Spinal cord (tissue), 10 donors: ENCODE results near the gene ACACA. TPM values are rescaled to one million over a fixed set of nuclear protein-coding genes. Genes with fewer than 3 reads are reported as not detected.
A peak's percentile ranks its signal among the peaks of the same experiment; 100 is the strongest.

Experiments used
- DNase-seq, 6 donors: peaks; one replicate each; pipeline versions ENCODE4 v3.0.0 to v3.0.0-alpha.2; 2013 to 2015; ENCODE audit warnings: low spot score in 6 of 6, low read depth in 4 of 6
- H3K27ac ChIP-seq: one replicate; pipeline ENCODE4 v1.5.1; 2013; ENCODE audit warnings: low read depth, low read length, control low read depth
- H3K27me3 ChIP-seq: one replicate; pipeline ENCODE4 v1.6.1; 2013; ENCODE audit warnings: low read length; ENCODE audit not compliant: control insufficient read depth, insufficient read depth
- H3K36me3 ChIP-seq: one replicate; pipeline ENCODE4 v1.6.1; 2013; ENCODE audit warnings: low read length; ENCODE audit not compliant: control insufficient read depth, insufficient read depth
- H3K4me1 ChIP-seq: one replicate; pipeline ENCODE4 v1.6.1; 2013; ENCODE audit warnings: low read length; ENCODE audit not compliant: control insufficient read depth, insufficient read depth
- H3K4me3 ChIP-seq: one replicate; pipeline ENCODE4 v1.5.1; 2013; ENCODE audit warnings: low read depth, low read length, control low read depth
- H3K9me3 ChIP-seq: one replicate; pipeline ENCODE4 v1.6.1; 2013; ENCODE audit warnings: low read length; ENCODE audit not compliant: control insufficient read depth, insufficient read depth
- WGBS: methylation state at CpG from one replicate; pipeline ENCODE4 v1.1.5; 2013; ENCODE audit warnings: missing lambda C conversion rate; ENCODE audit not compliant: insufficient coverage; 5-methylcytosine and 5-hydroxymethylcytosine counted together
- polyA plus RNA-seq, 2 donors: library from polyadenylated mRNA; unstranded; fragments of 120-200 nt; gene quantifications; one replicate each; pipeline ENCODE4 v1.2.1, GENCODE V29; 2013; ENCODE audit not compliant: insufficient read length in 2 of 2
- total RNA-seq, 2 donors: library from RNA; depleted of rRNA in 1 of 2; stranded (reverse); fragments of 120-200 nt in 1 of 2; fragments of >200 nt in 1 of 2; gene quantifications; one replicate each; pipeline versions ENCODE4 v1.2.3 to v1.2.4, GENCODE V29; 2013 to 2014
- donor health status: healthy.

Gene ACACA
- total and polyA plus RNA-seq, 4 donors, result 62.3 to 94.4 (median 80.5) TPM

- H3K4me3 ChIP-seq, result no peak overlapping the region
- DNase-seq, result peak in 2 of 6 donors; percentile 76 to 84
- H3K27ac ChIP-seq, result peak overlapping the region; percentile 29
- 44% methylated on average over 4 of the region's 7 CpGs for WGBS
- peaks cover 10% of the 10 kb centered on the region for H3K36me3 ChIP-seq
- peaks cover 8% of the 10 kb centered on the region for H3K4me1 ChIP-seq
- no peaks in the 10 kb centered on the region for H3K9me3 ChIP-seq
- H3K27me3 ChIP-seq, result no peaks in the 10 kb centered on the region
Observed at GRCh38 chr17:37107406-37108083, 299.1 kb downstream of the ACACA start.

DNA sequence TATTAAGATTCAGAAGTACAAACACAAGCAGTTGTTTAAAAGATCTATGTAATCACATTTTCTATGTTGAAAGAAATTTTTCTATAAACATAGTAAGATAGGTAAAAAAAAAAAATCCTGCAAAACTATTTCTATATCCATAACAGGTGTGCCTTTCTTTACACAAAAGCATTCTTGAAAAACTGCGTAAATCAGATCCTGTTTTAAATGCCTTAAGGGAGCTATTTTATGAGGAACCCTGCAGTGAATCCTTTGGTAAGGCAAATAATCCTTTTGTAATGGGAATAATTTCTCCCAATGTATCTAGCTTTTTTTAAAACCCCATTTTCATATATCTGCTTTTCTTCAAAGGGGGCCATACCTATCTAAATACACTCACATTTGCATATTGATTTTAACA is 300.6 kb downstream of the ACACA start:
- no peaks in the 10 kb centered on the region for H3K27me3 ChIP-seq
- H3K36me3 ChIP-seq, result peaks cover 17% of the 10 kb centered on the region
- no peak overlapping the region for H3K4me3 ChIP-seq
- peak in 1 of 6 donors; percentile 77 for DNase-seq
- no peak overlapping the region for H3K27ac ChIP-seq
- H3K9me3 ChIP-seq, result no peaks in the 10 kb centered on the region
- peaks cover 8% of the 10 kb centered on the region for H3K4me1 ChIP-seq
- WGBS, result no CpG with 5 or more reads among the region's 1 CpG

- no peak for DNase-seq
- WGBS, result no CpG with 5 or more reads among the region's 4 CpGs
- H3K4me1 ChIP-seq, result peaks cover 8% of the 10 kb centered on the region
Observed at GRCh38 chr17:37103231-37103630, 303.4 kb downstream of the ACACA start.

GRCh38 chr17:37101306-37101705 is 305.3 kb downstream of the ACACA start:
- no CpG with 5 or more reads among the region's 2 CpGs for WGBS
- no peaks in the 10 kb centered on the region for H3K4me1 ChIP-seq
- no peak overlapping the region for H3K27ac ChIP-seq
- H3K36me3 ChIP-seq, result peaks cover 40% of the 10 kb centered on the region
- no peaks in the 10 kb centered on the region for H3K27me3 ChIP-seq
- no peak for DNase-seq
- no peaks in the 10 kb centered on the region for H3K9me3 ChIP-seq
- H3K4me3 ChIP-seq, result no peak overlapping the region

More at GRCh38 chr17:37103231-37103630, 303.4 kb downstream of the ACACA start:
- Histone ChIP-seq H3K36me3 (peaks cover 23% of the 10 kb centered on the region), H3K9me3 (no peaks in the 10 kb centered on the region), H3K27ac (no peak overlapping the region), H3K4me3 (no peak overlapping the region), H3K27me3 (no peaks in the 10 kb centered on the region)

DNA sequence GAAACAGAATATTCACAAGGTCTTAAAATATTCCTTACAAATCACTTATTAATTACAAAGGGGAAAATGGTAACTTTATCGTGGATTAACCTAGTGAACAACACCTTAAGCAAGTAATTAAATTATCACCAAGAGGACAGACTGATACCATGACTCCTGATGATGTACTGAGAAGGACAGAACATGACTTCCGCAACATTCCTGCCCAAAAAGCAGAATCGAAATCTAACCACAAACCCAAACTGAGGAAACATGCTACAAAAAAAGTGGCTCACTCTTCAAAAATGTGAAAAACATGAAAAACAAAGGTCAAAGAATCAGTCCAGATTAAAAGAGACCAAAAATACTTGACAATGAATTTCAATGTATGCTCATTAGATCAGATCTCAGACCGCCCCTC is 306.4 kb downstream of the ACACA start:
- peaks cover 50% of the 10 kb centered on the region for H3K36me3 ChIP-seq
- no CpG with 5 or more reads among the region's 4 CpGs for whole genome bisulfite sequencing

DNA sequence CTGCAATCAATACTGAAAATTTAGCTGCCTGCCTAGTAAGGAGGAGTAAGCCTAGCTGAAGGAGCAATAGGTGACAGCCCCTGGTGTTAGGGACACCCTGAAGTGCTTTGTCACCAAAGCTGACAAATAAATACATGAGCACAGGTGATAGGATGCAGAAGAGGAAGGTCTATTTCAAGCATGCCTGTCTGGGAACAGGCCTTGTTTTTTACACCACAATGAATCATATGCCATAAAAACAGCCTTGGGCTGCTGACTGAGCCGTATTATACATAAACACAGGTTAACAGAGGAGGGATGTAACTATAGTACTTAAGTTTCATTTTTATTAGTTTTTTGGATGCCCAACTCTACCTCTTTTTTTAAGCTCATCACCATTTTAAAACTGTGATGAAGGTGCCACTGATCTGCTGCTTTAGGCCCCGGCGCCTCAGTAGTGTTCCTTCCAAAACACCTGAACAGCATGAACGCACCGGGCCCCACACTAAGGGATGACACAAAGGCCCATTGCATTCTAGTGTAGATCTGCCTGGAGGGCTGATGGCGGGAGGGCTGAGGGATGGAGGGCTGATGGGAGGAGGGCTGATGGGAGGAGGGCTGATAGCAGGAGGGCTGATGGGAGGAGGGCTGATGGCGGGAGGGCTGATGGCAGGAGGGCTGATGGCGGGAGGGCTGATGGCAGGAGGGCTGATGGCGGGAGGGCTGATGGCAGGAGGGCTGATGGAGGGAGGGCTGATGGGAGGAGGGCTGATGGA is 307.5 kb downstream of the ACACA start:
- Histone ChIP-seq H3K36me3 (peaks cover 47% of the 10 kb centered on the region), H3K27ac (no peak overlapping the region), H3K4me1 (peaks cover 15% of the 10 kb centered on the region), H3K27me3 (no peaks in the 10 kb centered on the region), H3K9me3 (no peaks in the 10 kb centered on the region), H3K4me3 (no peak overlapping the region)
- no peak for DNase-seq
- WGBS, result 98% methylated on average over 3 of the region's 9 CpGs

More for the DNA sequence above, 306.4 kb downstream of the ACACA start:
- peaks cover 6% of the 10 kb centered on the region for H3K4me1 ChIP-seq
- H3K4me3 ChIP-seq, result no peak overlapping the region
- no peaks in the 10 kb centered on the region for H3K9me3 ChIP-seq
- no peak for DNase-seq
- H3K27ac ChIP-seq, result no peak overlapping the region
- no peaks in the 10 kb centered on the region for H3K27me3 ChIP-seq

DNA sequence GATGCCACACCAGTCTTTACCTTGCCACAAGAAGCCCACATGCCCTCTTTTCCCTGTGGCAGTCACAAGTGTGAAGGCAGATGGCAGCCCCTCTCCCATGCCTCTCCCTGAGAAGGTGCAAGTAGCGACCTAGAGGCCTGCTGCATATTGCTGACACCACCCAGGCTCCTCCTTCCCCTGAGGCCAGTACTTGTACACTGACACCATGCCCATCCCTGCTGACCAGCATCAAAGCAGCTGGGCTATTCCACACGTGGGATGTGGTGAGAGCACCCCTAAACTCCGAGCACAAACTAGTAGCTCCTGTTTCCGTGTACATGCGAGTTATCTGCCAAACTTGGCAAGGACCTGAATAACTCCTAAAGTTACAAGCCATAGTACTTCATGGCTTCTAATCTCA is 308.5 kb downstream of the ACACA start:
- 83% methylated on average over 5 of the region's 5 CpGs for WGBS
- peaks cover 15% of the 10 kb centered on the region for H3K4me1 ChIP-seq
- no peaks in the 10 kb centered on the region for H3K9me3 ChIP-seq
- no peak overlapping the region for H3K4me3 ChIP-seq
- H3K36me3 ChIP-seq, result peaks cover 48% of the 10 kb centered on the region
- H3K27me3 ChIP-seq, result no peaks in the 10 kb centered on the region
- no peak overlapping the region for H3K27ac ChIP-seq
- DNase-seq, result no peak

DNA sequence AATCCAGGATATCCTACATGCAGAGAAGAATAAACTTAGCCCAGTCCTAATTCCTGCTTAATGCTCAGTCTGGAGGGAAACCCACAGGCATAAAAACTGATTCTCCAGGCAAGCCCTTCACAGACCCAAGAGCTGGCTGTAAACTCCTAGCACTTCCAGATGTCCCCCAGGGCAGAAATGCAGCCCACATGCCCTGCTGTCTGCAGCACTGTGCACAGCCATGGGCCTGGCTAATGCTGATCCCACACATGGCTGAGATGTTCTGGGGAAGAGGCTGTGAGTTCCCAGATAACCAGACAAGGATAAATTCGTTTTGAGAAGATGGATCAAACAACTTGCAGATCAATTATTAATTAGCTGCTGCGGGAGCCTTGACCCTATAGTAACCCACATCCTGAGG is 309.5 kb downstream of the ACACA start:
- no CpG with 5 or more reads among the region's 2 CpGs for WGBS
- Histone ChIP-seq H3K36me3 (peaks cover 52% of the 10 kb centered on the region), H3K27ac (no peak overlapping the region), H3K9me3 (no peaks in the 10 kb centered on the region), H3K27me3 (no peaks in the 10 kb centered on the region), H3K4me1 (peaks cover 15% of the 10 kb centered on the region), H3K4me3 (no peak overlapping the region)
- no peak for DNase-seq

DNA sequence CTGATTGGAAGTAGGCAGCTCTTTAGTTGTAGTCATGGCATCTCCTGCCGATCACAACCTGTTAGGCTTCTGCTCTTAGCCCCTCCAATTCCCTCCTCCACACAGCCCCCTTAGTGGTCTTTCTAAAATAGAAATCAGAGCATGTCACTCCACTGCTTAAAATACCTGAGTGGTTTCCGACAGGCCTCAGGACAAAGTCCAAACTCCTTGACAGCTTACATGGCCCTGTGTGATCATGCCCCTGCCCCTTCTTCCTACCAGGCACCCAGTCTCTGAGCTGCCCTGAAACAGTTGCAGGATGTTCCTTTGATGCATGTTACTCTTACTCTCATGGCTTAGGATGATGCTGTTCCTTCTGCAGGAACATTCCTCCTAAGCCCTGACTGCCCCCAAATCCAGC is 310.6 kb downstream of the ACACA start:
- Histone ChIP-seq H3K36me3 (peaks cover 54% of the 10 kb centered on the region), H3K4me3 (no peak overlapping the region), H3K27me3 (no peaks in the 10 kb centered on the region), H3K27ac (no peak overlapping the region), H3K9me3 (no peaks in the 10 kb centered on the region), H3K4me1 (peaks cover 15% of the 10 kb centered on the region)
- 100% methylated on average over 2 of the region's 2 CpGs for whole genome bisulfite sequencing
- DNase-seq, result no peak

GRCh38 chr17:37094391-37094790 is 312.2 kb downstream of the ACACA start:
- Histone ChIP-seq H3K4me1 (peaks cover 20% of the 10 kb centered on the region), H3K27me3 (no peaks in the 10 kb centered on the region), H3K27ac (peak overlapping the region; percentile 47), H3K4me3 (no peak overlapping the region), H3K9me3 (no peaks in the 10 kb centered on the region), H3K36me3 (peaks cover 55% of the 10 kb centered on the region)
- DNase-seq, result peak in 2 of 6 donors; percentile 56 to 68
- 27% methylated on average over 4 of the region's 4 CpGs for WGBS
